Ishikawa (cell line): ENCODE measurements around the gene GABRR3.

ENCODE experiments used
- CREB1 ChIP-seq: IDR thresholded peaks from 2 replicates; pipeline ENCODE4 v1.6.1; 2012; ENCODE audit warnings: low read depth
- EP300 ChIP-seq: IDR thresholded peaks from 2 replicates; pipeline ENCODE4 v1.6.1; 2012; ENCODE audit warnings: borderline replicate concordance
- MAX ChIP-seq: IDR thresholded peaks from 2 replicates; pipeline ENCODE4 v1.6.1; 2012
- REST ChIP-seq: IDR thresholded peaks from 2 replicates; pipeline ENCODE4 v1.6.1; 2012; ENCODE audit warnings: low read depth, mild to moderate bottlenecking
- USF1 ChIP-seq: IDR thresholded peaks from 2 replicates; pipeline ENCODE4 v1.6.1; 2012

- TF ChIP-seq EP300 (no peak), REST (no peak), USF1 (no peak), CREB1 (no peak), MAX (no peak)
Measured at GRCh38 chr3:98039322-98040024, 4.4 kb upstream of the GABRR3 start.
